A673 (cell line): Measurements from ENCODE around the gene RNASE8.

Source experiments
- CTCF ChIP-seq: fragments of 300-800, 200-600 bp; sonication (generic); conservative IDR thresholded peaks from 2 replicates; pipeline ENCODE4 v1.5.1; 2017; ENCODE audit warnings: low read depth, mild to moderate bottlenecking, antibody characterized with exemption, low read length, moderate library complexity, mixed read lengths
- EZH2 ChIP-seq: fragments of 200-600 bp; sonication (generic); IDR thresholded peaks from 2 replicates; pipeline ENCODE4 v1.6.1; 2017; ENCODE audit warnings: borderline replicate concordance, low read depth, mild to moderate bottlenecking, mixed read lengths, antibody characterized with exemption, low read length; ENCODE audit not compliant: poor library complexity, severe bottlenecking

GRCh38 chr14:21060614-21061346 is 3.2 kb downstream of the RNASE8 start:
- no peak for TF ChIP-seq CTCF
- TF ChIP-seq EZH2: no peak
